Epidermal melanocyte (primary cell): ENCODE data around the gene VWC2.

Experiments used
- DNase-seq: peaks from one replicate; pipeline ENCODE4 v3.0.0; 2011; ENCODE audit warnings: low spot score; ENCODE audit not compliant: insufficient read length

Gene VWC2

DNA sequence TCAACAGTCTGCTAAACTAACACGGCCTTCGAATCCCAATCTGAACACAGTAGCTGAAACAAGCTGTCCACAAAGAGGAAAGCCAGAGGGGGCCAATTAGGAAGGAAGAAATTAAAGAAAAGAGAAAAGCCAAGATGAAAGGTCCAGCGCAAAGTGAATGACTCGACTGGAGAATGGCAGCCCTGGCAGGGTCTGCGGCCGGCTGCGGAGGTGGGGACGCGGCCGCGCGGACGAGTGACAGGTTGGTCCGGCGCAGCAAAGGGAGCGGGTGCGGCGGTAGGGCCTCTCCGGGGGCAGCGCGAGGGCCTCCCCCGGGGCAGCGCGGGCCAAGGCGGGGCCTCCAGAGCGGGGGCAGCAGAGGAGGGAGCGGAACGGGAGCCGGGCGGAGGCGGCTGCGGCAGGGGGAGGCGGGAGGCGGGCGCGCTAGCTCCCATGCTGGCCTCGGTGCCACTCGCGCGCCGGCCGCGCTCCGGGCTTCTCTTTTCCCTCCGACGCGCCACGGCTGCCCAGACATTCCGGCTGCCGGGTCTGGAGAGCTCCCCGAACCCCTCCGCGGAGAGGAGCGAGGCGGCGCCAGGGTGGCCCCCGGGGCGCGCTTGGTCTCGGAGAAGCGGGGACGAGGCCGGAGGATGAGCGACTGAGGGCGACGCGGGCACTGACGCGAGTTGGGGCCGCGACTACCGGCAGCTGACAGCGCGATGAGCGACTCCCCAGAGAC is at the start of gene VWC2:
VWC2 (plus strand) TSS at position 421 of the 718 bp plus-strand sequence. CDS start 1,798 bp downstream, outside the sequence.
- no peak for DNase-seq

DNA sequence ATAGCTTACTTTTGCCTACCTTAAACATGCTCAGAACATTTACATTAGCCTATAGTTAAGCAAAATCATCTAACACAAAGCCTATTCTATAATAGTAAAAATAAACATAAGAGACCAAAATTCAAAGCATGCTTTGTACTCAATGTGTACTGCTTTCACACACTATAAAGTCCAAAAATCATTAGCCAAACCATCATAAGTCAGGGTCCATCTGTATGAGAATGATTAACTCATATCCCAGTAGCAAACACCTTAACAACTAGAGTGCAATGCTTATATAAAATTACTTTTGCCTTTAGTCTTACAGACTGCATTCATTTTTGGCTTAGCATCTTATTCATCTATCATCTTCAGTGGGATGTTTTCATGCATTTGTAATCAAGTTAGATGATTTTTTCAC is 49.4 kb upstream of the VWC2 start:
- no peak for DNase-seq

DNA sequence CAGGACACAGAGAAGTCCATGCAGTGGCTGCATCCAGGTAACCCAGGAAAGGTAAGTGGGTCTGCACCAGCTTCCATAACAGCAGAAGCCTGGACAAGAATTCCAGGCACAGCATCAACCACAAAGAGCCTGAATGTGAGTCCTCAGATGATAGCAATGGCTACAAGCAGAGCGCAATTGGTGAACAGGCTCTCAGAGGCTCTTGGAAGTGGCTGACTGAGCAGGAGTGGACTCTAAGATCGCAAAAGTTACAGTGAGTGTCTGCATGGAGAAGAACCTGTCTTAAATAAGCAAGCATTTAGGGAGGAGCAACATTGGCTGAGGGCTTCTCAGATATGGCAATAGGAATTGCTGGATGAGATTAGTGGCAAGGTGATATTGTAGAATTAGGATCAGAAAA is 41.6 kb upstream of the VWC2 start:
- no peak for DNase-seq

DNA sequence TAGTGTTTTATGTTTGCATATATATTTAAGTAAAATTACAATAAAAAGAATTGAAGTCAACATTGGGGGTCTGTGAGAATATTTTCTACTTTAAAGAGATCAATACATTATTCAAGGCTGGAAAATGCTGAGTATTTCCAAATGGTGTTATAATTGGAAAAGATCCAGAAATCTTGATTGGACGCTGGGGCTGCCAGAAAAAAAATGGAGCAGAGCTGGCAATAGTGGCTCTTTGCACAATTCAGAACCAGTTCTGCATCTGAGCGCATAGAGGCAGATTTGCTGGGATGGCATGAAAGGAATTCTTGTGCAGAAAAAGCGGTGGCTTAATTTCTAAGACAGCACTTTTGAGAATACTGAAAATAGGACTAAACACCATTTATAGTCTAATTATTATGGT is 10.8 kb upstream of the VWC2 start:
- no peak for DNase-seq

DNA sequence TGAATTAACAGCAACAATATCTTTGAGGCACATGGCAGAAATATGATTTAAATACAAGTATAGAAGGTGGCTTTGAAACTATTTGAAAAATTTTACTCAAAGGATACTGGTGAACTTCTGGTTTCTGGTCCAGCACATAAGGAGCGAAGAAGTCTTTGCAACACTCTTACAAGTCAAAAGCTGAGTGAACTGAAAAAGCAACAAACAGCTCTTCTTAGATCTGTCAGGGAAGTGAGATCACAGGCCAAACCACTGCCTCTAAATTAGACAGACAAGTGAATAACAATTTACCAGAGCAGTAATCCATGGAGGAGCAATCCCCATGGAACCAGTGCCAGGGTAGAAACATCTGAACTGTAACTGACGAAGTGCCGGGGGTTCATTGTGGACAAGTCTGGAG is 9.6 kb upstream of the VWC2 start:
- no peak for DNase-seq

DNA sequence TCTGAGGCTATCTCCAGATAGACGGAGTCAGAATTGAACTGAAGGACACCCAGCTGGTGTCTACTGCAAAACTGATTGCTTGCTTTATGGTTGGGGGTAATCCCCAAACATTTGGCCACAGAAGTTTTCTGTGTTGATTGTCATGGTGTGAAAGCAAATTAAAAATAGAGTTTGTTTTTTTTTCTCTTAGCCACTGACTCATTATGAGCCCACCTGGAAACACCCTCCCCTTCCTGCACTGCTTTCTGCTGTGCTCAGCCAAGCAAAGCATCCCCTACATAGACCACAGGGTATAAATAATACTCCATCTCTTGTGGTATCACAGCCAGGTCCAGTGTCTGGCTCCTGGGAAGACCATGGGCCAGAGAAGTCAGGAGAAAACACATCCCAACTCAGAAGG is 6.5 kb upstream of the VWC2 start:
- DNase-seq, result no peak

DNA sequence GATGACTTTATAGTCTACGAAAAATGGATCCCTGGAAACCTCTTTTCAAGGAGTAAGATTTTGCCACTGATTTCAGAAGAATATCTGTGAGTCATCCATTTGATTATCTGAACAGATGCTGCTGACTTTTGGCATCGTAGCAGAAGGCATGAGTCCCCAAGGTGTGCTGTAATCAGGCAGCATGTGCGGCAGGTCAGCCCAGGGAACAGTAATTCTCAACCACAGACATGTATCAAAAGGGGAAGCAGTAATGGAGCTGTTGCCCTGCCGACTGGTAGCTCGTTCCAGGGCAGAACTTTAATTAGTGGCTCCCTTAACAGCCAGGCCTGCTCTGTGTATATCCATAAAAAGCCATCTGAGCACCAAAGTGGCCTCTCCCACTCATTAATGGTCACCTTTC is 5.7 kb upstream of the VWC2 start:
- no peak for DNase-seq

DNA sequence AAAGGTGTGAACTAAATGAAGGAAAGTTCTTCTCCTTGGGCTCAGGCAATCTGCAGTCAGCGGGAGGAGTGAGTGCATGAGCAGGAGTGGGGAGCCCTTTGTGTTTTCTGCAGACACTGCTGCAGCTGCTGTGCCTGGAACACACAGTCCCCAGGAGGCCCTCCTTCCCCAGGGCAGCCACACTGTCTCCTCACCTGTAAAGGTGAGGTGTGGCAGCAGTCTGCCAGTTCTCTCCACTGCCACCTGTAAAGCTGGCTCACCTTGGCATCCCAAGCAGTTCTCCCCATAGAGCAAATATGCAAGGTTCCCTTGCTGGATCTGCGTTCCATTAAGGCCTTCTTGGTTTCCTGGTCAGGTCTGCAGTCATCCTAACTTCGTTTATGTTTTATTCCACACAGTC is 5.2 kb upstream of the VWC2 start:
- DNase-seq, result no peak

DNA sequence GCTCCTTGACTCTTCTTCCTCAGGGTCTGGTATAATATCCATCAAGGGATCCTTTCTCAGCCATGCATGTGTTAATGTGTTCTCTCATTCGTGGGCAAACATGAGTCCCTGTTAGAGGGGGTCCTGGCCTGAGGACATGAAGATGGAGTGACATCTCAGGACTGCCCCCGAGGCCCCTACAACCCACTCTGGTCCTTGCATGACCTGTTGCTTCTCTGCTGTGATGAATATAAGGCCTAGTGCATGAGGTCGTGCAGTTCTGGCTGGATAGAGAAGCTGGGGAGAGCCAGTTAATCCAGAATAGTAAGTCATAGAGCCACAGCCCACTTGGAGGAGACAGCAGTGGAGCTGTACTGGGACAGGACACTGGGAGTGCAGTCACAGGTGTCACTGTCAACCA is 4.6 kb upstream of the VWC2 start:
- DNase-seq, result no peak

DNA sequence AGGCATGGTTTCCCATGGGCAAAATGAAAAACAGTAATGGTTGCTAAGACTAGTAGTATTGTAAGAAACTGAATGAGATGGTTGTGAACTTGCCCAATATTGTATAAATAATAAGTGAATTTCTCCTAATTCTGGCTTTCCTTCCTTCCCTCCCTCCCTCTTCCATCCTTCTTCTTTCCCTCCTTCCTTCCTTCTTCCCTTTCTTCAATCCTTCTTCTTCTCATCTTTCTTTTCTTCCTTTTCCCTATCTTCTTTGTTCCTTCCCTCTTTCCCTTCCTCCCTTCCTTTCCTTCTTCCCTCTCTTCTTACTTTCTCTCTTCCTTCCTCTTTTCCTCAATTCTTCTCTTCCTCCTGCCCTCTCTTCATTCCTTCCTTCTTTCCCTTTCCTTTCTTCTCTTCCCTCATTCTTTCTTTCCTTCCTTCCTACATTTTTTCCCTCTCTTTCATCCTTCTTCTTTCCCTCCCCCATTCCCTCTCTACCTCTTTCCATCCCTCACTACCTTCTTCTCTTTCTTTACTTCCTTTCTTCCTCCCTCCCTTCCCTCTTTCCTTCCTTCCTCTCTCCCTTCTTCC is 4.1 kb upstream of the VWC2 start:
- no peak for DNase-seq

DNA sequence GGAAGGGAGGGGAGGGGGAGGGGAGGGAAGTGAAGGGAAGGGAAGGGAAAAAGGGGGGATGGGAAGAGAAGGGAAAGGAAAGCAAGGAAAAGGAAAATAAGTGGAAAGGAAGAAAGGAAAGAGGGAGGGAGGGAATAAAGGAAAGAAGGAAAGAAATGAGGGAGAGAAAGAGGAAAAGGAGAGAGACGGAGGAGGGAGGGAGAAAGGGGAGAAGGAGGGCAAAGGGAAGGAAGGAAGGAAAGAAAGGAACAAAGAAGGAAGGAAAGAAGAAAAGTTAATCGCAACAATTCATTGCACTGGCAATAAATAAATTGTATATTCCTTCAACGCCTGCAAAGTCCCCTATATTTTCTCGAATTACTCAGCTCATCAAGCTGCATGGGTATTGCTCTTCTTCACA is 2.6 kb upstream of the VWC2 start:
- no peak for DNase-seq

DNA sequence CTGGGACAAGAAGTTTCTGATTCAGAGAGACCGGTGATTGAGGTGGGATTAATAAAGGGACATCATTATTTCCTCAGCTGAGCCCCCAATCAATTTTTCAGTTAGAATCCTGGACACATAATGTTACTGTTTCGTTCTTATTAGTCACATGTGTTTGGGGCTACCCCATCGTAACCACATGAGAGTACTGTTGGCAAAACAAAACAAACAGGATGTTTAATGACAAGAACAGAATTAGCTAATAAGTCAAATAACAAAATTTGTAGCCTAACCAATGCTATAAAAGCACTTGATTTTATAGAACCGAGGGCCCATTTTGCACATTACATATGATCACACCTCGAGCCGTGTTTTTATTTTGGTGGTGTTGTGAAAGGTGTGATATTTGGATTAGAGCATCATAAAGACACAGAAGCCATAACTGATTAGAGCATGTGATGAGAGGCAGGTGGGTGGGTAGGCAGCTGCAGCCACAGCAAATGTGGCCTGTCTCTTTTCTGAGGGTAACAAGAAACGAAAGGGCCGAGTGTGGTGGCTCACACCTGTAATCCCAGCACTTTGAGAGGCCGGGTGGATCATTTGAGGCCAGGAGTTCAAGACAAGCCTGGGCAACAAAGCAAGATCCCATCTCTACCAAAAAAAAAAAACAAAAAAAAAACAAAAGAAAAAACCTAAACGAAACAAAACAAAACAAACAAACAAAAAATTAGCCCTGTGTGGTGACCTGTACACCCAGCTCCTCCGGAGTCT is 1.8 kb upstream of the VWC2 start:
- no peak for DNase-seq

DNA sequence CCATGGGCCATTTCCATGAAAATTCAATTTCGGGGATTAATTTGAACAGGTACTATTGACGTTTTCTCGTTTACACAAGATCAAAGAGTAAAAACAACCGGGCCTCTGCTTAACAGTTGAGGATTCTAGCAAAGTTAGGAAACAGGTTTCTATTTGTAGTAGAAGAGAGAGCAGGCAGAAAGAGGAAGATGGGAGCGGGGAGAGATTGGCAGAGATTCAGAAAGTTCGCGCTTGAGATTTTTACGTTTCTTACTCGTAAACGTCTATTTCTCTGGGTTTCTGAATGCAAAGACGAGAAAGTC is 571 bp upstream of the VWC2 start:
- no peak for DNase-seq

DNA sequence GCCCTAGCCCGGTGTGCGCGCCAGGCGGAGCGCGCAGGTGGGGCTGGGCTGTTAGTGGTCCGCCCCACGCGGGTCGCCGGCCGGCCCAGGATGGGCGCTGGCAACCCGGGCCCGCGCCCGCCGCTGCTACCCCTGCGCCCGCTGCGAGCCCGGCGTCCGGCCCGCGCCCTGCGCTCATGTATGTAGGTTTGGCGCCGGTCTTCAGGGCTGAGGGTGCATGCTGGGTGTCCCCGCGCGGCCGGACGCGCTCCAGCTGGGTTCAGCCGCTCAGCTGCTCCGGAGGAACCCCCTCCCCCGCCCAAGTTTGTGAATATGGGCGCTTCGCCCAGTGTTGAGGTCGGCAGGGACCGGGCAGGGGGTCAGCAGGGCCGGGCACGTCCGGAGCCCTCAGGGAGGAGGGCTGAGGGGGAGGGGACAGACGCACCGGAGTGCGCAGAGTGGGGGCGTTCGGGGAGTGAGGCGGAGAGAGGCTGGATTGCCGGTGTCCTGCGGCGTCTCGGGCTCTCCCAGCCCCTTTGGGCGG is 559 bp downstream of the VWC2 start:
- DNase-seq, result no peak

DNA sequence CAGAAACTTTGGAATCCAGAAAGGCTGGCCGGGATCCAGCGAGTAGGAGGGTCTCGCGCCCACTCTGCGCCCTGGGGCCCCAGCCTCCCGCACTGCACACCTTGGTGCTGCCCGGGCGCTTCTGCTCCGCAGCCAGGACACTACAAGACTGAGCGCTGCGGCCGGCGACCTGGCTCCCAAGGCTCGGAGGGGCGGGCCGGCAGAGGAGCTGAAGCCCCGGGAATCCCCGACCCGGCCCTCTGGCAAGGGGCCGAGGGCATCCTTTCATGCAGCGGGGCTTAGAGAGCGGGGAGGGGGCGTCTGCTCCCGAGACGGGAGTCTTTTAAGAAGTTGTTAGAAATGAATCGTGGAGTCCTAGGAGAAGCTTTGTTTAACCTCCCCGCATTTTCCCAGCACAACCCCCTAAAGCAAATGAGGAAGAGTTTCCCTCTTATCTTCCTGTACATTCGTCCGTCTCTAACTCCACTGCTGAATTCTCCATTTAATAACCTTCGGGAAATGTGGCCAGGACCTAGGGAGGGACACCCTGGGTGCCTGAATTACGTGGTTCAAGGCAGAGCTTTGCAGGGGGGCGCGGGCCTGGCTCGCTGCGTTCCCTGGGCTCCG is 1.1 kb downstream of the VWC2 start:
- no peak for DNase-seq

DNA sequence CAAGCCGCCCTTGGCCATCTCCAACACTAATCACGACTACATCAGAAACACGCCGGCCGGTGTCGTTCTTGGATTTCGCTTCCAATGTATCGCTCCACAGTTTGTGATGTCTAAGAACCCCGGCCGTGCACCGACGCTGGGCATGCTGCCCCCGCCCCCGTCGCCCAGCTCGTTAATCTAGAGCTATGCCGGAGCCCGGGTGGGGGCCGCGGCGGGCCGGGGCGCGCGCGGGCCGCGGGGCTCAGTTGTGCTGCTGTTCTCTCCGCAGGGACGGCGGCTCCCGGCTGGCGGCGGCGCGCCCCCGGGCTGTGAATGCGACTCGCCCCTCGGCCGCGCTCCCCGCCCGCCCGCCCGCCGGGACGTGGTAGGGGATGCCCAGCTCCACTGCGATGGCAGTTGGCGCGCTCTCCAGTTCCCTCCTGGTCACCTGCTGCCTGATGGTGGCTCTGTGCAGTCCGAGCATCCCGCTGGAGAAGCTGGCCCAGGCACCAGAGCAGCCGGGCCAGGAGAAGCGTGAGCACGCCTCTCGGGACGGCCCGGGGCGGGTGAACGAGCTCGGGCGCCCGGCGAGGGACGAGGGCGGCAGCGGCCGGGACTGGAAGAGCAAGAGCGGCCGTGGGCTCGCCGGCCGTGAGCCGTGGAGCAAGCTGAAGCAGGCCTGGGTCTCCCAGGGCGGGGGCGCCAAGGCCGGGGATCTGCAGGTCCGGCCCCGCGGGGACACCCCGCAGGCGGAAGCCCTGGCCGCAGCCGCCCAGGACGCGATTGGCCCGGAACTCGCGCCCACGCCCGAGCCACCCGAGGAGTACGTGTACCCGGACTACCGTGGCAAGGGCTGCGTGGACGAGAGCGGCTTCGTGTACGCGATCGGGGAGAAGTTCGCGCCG is 1.9 kb downstream of the VWC2 start:
- DNase-seq, result no peak

DNA sequence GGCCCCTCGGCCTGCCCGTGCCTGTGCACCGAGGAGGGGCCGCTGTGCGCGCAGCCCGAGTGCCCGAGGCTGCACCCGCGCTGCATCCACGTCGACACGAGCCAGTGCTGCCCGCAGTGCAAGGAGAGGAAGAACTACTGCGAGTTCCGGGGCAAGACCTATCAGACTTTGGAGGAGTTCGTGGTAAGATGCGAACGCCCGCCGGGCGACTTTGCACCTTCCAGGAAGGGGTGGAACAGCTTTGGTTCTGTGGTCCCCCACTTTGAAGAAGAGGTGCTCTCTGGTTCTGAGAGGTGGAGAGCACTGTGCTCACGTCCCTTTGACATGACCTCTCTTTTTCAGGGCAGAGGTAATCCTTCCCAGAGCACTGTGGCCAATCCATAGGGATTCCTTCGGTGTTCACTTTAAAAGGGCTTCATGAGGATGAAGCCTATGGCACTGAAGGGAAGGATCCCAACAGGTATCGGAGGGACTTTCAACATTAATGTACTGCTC is 2.6 kb downstream of the VWC2 start:
- DNase-seq, result no peak

DNA sequence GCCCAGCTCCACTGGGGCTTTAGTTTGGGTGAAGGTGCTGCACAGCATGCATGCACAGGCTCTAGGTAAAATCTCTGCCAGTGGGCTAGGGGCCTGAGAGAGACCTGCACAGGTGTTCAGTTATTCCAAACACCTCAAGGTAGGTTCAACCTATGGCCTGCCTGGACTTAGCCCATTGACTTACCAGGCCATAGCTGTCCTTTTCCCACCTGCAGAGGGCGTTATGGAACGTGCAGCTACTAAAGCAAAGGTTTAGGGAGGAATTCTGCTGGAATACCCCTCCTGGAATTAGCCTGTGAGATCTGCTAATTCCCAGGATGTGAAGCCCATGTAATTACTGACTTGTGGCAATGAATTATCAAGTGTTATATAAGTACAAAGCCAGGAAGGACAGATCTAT is 3.6 kb downstream of the VWC2 start:
- DNase-seq, result no peak

DNA sequence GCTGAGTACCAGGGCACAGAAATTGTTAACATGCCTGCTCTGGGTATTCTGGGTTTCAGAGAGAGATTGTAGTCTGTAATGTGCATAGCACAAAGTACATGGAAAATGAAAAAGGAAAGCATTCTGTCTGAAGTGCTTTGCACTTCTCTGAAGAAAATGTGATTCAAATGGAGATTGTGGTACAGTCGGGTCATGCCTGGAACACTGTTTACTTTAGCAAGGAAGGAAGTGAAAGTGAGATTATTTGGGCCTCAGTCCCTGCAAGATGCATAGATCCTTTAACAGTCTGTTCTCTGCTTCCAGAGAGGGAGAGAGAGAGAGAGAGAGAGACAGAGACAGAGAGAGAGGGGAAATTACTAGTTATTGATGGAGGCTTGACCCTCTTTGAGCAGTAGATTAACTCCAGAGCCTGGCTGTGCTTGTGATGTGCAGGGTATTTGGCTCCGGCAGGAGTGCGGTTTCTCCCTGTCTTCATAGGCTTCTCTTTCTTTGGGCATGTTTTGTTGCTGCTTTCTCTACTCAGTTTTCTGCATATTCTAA is 5.4 kb downstream of the VWC2 start:
- DNase-seq, result no peak

DNA sequence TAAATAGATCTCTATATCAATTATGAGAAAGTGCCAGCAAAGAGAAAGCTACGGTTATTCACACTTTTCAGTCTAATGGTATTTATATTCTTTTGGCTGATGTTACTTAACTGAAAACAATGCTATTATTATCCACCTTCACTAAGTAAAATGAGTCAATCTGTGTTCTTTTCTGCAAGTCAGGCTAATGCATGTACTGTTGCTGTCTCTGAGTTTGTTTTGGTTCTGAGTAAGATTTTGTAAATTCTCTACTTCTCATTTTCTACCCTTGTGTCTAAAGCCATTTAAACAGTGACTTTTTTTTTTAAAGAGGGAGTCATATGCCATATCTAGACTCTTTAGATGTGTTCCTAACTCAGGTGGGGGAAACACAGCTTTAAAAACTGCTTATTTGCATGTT is 7.5 kb downstream of the VWC2 start:
- no peak for DNase-seq

DNA sequence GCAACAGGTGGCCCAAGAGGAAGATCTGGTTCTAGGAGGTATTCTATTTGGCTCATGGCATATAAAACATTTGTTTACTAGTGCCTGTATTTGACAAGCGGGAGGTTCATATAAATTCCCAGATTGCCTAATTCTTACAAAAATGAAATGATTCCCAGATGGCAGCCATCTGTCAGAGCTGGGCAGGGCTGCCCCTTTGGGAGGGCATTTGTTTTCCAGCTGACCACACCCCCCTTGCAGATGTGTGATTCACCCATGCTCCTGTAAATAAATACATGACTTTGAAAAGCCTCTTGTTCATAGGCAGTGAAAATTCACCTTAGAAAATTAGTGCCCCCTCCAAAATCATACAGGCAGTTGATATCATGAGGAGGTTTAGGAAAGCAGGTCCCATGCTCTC is 8.6 kb downstream of the VWC2 start:
- DNase-seq, result no peak
